WERI-Rb-1 (cell line): Measurements from ENCODE around the gene SNX14.

Experiments used
- DNase-seq: peaks from one replicate; pipeline ENCODE4 v3.0.0-alpha.2; 2020
- H3K27ac ChIP-seq: fragments of 250-450 bp; sonication (Bioruptor Pico); 2 replicates; pipeline ENCODE4 v1.5.1; 2020; ENCODE audit warnings: mild to moderate bottlenecking, moderate library complexity
- H3K27me3 ChIP-seq: fragments of 250-450 bp; sonication (Bioruptor Pico); 2 replicates; pipeline ENCODE4 v1.5.1; 2021; ENCODE audit warnings: mild to moderate bottlenecking, low read depth, moderate library complexity; ENCODE audit not compliant: insufficient read depth, severe bottlenecking
- H3K36me3 ChIP-seq: fragments of 250-450 bp; sonication (Bioruptor Pico); 2 replicates; pipeline ENCODE4 v1.5.1; 2020; ENCODE audit warnings: mild to moderate bottlenecking, moderate library complexity
- H3K4me3 ChIP-seq: 2 replicates; pipeline ENCODE4 v1.5.1; 2011; ENCODE audit warnings: low read depth, mild to moderate bottlenecking, control low read depth, low read length
- H3K9me3 ChIP-seq: fragments of 250-450 bp; sonication (Bioruptor Pico); 2 replicates; pipeline ENCODE4 v1.5.1; 2021; ENCODE audit warnings: mild to moderate bottlenecking, moderate library complexity; ENCODE audit not compliant: severe bottlenecking
- TF ChIP-seq, protein P1 (sequence below): IDR thresholded peaks from 2 replicates; pipeline ENCODE4 v1.5.1; 2011; ENCODE audit warnings: low read depth, mild to moderate bottlenecking, control low read depth, inconsistent platforms, low read length

Gene SNX14

DNA sequence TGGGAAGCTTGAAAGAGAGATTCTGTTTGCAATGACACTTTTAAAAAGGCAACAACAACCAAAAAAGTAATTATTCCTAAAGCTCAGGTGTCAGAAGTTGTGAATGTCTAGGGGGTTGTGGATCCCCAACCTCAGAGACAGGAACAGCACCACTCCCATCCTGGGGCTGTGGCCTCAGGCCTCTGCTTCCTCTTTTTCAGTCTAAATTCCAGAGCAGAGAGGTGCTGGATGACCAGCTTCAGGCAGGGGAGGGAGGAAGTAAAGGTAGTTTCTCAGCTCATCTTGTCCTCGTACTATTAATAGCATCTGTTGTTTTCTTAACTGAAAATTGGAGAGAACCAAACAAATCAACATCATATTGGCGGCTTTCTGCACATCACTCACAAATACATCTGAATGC lies 135.5 kb downstream of the SNX14 start:
- DNase-seq, result no peak

DNA sequence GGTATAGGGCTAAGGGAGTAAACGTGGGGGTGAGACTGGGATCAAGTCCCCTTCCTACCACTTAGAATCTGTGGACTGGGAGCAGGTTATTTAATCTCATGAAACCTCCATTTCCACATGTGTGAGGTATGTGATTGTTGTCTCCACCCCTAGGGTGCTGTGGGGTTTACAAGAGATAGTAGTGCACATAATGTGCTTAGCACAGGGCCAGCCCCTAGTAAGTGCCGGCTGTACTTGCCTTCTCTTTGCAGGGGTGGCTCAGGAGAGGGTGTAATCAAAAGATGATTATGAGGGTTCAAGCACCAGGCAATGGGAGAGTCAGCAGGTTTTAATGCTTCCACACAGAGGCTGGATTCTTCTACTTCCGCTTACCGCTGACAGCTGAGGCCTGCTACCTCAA lies 136.9 kb downstream of the SNX14 start:
- TF ChIP-seq, protein P1, sequence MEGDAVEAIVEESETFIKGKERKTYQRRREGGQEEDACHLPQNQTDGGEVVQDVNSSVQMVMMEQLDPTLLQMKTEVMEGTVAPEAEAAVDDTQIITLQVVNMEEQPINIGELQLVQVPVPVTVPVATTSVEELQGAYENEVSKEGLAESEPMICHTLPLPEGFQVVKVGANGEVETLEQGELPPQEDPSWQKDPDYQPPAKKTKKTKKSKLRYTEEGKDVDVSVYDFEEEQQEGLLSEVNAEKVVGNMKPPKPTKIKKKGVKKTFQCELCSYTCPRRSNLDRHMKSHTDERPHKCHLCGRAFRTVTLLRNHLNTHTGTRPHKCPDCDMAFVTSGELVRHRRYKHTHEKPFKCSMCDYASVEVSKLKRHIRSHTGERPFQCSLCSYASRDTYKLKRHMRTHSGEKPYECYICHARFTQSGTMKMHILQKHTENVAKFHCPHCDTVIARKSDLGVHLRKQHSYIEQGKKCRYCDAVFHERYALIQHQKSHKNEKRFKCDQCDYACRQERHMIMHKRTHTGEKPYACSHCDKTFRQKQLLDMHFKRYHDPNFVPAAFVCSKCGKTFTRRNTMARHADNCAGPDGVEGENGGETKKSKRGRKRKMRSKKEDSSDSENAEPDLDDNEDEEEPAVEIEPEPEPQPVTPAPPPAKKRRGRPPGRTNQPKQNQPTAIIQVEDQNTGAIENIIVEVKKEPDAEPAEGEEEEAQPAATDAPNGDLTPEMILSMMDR, result no peak
- Histone ChIP-seq H3K27ac (no peak overlapping the region), H3K27me3 (peaks cover 75% of the 10 kb centered on the region), H3K36me3 (no peaks in the 10 kb centered on the region), H3K9me3 (no peaks in the 10 kb centered on the region), H3K4me3 (no peak overlapping the region)
- no peak for DNase-seq

More for the DNA sequence above, 135.5 kb downstream of the SNX14 start:
- H3K36me3 ChIP-seq, result no peaks in the 10 kb centered on the region
- H3K27ac ChIP-seq, result no peak overlapping the region
- TF ChIP-seq, protein P1, result no peak
- H3K9me3 ChIP-seq, result no peaks in the 10 kb centered on the region
- H3K4me3 ChIP-seq, result no peak overlapping the region
- H3K27me3 ChIP-seq, result peaks cover 74% of the 10 kb centered on the region
